ENCODE data around the gene CRELD2. TPM values are rescaled to one million over a fixed set of nuclear protein-coding genes. Genes with fewer than 3 reads are reported as not detected.

The CRELD2 gene
- total RNA-seq, 3 donors from 2014 or later = 27.6 to 57.6 (median 32.2) TPM

- H3K9me3 ChIP-seq = no peaks in the 10 kb centered on the region
- intact Hi-C loops (cut with DNase I, micrococcal nuclease) = loop anchor here in 1 of 2 donors (5.0 to 10.0 kb wide), 2 partner anchors 107 to 151 kb away; no protein-coding TSS in a partner anchor
- ATAC-seq = peak; percentile 36
- no peak for TF ChIP-seq CTCF (IDR thresholded peaks at IDR 0.05)
- DNase-seq = peak; percentile 35 to 75 (median 48)
- peaks cover 3% of the 10 kb centered on the region for H3K4me1 ChIP-seq (ENCODE audit: low read depth)
- no peak overlapping the region for H3K4me3 ChIP-seq
- no peaks in the 10 kb centered on the region for H3K36me3 ChIP-seq (ENCODE audit: low read depth)
Observed at GRCh38 chr22:49925525-49926128, 7.2 kb downstream of the CRELD2 start.

GRCh38 chr22:49926916-49927315 lies 8.5 kb downstream of the CRELD2 start:
- Histone ChIP-seq H3K36me3 (ENCODE audit: low read depth) (no peaks in the 10 kb centered on the region), H3K4me1 (ENCODE audit: low read depth) (peaks cover 13% of the 10 kb centered on the region), H3K4me3 (no peak overlapping the region), H3K9me3 (no peaks in the 10 kb centered on the region)
- DNase-seq = no peak
- intact Hi-C loops (cut with DNase I, micrococcal nuclease) = loop anchor here in 1 of 2 donors (5.0 to 10.0 kb wide), 2 partner anchors 105 to 152 kb away; no protein-coding TSS in a partner anchor
- no peak for ATAC-seq
- no peak for TF ChIP-seq CTCF (IDR thresholded peaks at IDR 0.05)

DNA sequence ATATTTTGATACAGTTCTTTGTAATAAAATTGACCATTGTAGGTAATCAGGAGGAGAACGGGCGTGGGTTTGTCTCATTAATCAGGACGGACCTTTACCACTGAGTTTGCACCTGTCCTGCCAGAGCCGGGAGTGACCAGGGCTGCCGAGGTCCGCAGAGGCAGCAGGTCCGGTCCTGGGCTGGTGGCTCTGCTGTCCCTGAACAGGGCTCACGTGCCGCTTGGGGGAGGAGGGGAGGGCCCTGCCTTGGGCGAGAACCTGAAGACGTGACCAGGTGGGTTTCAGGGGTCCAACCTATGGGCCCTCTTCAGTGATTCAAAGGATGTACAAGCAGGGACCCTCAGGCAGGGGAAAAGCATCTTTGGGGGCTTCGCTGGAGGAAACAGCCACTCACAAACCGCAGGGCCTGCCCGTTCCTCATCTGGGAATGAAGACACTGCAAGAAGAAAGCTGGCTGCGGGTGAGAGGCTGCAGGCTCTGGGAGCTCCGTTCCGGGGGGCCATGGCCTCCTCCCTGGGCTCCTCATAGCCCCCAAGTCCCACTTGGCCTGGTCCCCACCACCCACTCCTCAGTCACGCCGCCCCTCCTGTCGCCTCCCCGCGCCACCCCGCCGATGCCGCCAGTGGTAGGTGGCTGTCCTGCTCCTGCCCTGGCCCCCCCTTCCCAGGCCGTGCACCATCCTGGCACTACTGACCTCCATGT lies 9.2 kb downstream of the CRELD2 start:
- H3K9me3 ChIP-seq = no peaks in the 10 kb centered on the region
- H3K36me3 ChIP-seq (ENCODE audit: low read depth) = no peaks in the 10 kb centered on the region
- no peak for TF ChIP-seq CTCF (IDR thresholded peaks at IDR 0.05)
- no peak for ATAC-seq
- intact Hi-C loops (cut with DNase I, micrococcal nuclease) = loop anchor here in 1 of 2 donors (5.0 to 10.0 kb wide), 2 partner anchors 105 to 153 kb away; no protein-coding TSS in a partner anchor
- H3K4me1 ChIP-seq (ENCODE audit: low read depth) = peaks cover 16% of the 10 kb centered on the region
- no peak for DNase-seq
- H3K4me3 ChIP-seq = no peak overlapping the region

DNA sequence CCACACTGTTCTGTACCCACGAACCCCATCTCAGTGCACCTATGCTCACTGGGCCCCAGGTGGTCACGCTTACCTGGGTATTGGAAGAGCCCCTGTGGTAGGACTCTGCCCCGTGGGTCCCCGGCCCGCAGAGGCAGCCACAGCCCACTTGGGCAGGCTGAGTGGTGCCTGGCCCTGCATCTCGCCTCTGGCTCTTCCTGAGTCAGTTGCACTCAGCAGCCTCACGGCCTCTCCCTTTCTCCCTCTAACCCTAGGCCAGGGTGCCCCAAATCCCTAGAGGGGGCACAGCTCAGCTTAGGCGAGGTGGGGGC lies 9.7 kb downstream of the CRELD2 start:
- Histone ChIP-seq H3K4me1 (ENCODE audit: low read depth) (peaks cover 19% of the 10 kb centered on the region), H3K36me3 (ENCODE audit: low read depth) (no peaks in the 10 kb centered on the region), H3K4me3 (no peak overlapping the region), H3K9me3 (no peaks in the 10 kb centered on the region)
- intact Hi-C loops (cut with DNase I, micrococcal nuclease) = loop anchor here in 1 of 2 donors (5.0 to 10.0 kb wide), 2 partner anchors 104 to 153 kb away; no protein-coding TSS in a partner anchor
- TF ChIP-seq CTCF (IDR thresholded peaks at IDR 0.05) = no peak
- DNase-seq (no peak), ATAC-seq (no peak)

GRCh38 chr22:49928555-49929210 lies 10.2 kb downstream of the CRELD2 start:
- TF ChIP-seq CTCF (IDR thresholded peaks at IDR 0.05) = no peak
- no peaks in the 10 kb centered on the region for H3K36me3 ChIP-seq (ENCODE audit: low read depth)
- DNase-seq (no peak), ATAC-seq (no peak)
- H3K9me3 ChIP-seq = no peaks in the 10 kb centered on the region
- intact Hi-C loops (cut with DNase I, micrococcal nuclease) = loop anchor here in 1 of 2 donors (5.0 to 10.0 kb wide), 2 partner anchors 104 to 154 kb away; no protein-coding TSS in a partner anchor
- H3K4me3 ChIP-seq = no peak overlapping the region
- peaks cover 22% of the 10 kb centered on the region for H3K4me1 ChIP-seq (ENCODE audit: low read depth)

Data from mucosa of descending colon (tissue), 3 donors.